Neural cell (in vitro differentiated cells): ENCODE data around the gene PTPRN2.

ENCODE experiments used
- CTCF ChIP-seq: fragments of 450-650 bp; IDR thresholded peaks from 2 replicates; pipeline ENCODE4 v1.5.1; 2014; ENCODE audit warnings: antibody characterized with exemption, mild to moderate bottlenecking, moderate library complexity; ENCODE audit not compliant: poor library complexity, severe bottlenecking
- EZH2 ChIP-seq: fragments of 200-600, 300-800 bp; shearing (Covaris generic), sonication (generic); IDR thresholded peaks from 2 replicates; pipeline ENCODE4 v1.6.1; 2014; ENCODE audit warnings: antibody characterized with exemption, low read length, borderline replicate concordance, mild to moderate bottlenecking; ENCODE audit not compliant: insufficient read depth, poor library complexity, severe bottlenecking
- POLR2AphosphoS5 ChIP-seq: IDR thresholded peaks from 2 replicates; pipeline ENCODE4 v1.6.1; 2012
- RAD21 ChIP-seq: fragments of 450-650 bp; conservative IDR thresholded peaks from 2 replicates; pipeline ENCODE4 v1.6.1; 2014; ENCODE audit warnings: antibody characterized with exemption, mild to moderate bottlenecking, moderate library complexity
- REST ChIP-seq: IDR thresholded peaks from 2 replicates; pipeline ENCODE4 v1.6.1; 2012; ENCODE audit warnings: borderline replicate concordance
- TAF1 ChIP-seq: IDR thresholded peaks from 2 replicates; pipeline ENCODE4 v1.6.1; 2012; ENCODE audit warnings: low read depth

GRCh38 chr7:158461824-158462223 lies 125.8 kb downstream of the PTPRN2 start:
- no peak for TF ChIP-seq CTCF
- no peak for TF ChIP-seq TAF1
- no peak for TF ChIP-seq POLR2AphosphoS5
- no peak for TF ChIP-seq REST
- no peak for TF ChIP-seq EZH2
- TF ChIP-seq RAD21: no peak
